ENCODE data around the gene MAFF.
"Not testable (repeated sequence)": the region's sequence is repeated elsewhere in the genome, so short reads cannot be mapped to it uniquely, and the experiment has no call there.

The MAFF gene

DNA sequence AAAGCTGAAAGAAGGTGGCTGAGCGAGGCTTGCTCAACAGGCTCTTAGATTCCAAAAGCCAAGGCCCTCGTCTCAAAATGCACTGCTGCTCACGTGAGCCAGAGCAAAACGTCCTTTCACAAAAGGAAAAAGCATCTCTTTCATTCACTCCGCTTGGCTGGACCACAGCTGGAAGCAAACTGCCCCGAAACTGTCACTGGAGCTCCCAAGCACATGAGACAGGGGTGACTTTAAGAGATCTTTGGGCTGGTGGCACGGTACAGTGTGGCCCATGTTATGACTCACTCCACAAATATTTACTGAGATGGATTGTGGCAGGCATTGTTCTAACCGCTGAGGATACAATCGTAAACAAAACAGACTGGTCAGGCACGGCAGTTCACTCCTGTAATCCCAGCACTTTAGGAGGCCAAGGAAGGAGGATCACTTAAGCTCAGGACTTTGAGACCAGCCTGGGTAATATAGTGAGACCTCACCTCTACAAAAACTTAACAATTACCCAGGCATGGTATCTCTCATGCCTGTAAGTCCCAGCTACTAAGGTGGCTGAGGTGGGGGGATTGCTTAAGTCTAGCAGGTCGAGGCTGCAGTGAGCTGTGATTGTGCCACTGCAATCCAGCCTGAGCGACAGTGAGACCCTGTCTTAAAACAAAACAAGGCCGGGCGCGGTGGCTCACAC, 23.7 kb upstream of the MAFF start:
- DNase-seq, result peak; percentile 28 to 47 (median 29)

DNA sequence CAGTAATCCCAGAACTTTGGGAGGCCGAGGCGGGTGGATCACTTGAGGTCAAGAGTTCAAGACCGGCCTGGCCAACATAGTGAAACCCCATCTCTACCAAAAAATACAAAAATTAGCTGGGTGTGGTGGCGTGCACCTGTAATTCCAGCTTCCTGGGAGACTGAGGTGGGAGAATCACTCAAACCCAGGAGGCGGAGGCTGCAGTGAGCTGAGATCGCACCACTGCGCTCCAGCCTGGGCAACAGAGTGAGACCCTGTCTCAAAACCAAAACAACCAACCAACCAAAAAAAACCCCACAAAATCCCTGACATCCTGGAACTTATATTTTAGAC, 23.2 kb upstream of the MAFF start:
- DNase-seq, result not testable (repeated sequence)

DNA sequence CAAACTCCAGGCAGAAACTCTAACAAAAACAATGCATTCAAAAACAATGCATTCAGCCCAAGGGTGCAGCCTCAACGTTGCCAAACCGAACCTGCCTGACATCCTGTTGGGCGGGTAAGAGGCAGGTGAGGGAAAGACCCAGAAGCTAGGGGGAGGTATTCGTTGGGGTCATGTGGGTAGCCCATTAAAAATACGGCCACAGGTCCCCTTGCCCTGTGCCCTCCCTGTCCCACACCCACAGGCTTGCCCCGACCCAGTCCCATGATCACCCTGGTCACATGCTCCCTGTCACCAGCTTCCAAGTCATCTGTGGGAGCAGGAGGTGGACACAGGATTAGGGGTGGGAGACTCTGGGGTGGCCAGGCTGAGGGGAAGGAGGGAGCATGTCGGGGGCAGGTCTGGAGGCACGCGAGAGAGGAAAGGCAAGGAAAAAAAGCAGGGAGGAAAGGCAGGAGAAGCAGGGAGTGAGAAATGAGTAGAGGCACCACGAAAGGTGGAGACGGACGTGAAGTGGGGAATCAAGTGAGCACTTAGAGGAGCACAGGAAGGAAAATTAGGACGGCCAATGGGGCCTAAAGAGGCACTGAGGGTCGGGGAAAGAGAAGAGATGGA, 20.8 kb upstream of the MAFF start:
- peak; percentile 77 to 91 (median 78) for DNase-seq

DNA sequence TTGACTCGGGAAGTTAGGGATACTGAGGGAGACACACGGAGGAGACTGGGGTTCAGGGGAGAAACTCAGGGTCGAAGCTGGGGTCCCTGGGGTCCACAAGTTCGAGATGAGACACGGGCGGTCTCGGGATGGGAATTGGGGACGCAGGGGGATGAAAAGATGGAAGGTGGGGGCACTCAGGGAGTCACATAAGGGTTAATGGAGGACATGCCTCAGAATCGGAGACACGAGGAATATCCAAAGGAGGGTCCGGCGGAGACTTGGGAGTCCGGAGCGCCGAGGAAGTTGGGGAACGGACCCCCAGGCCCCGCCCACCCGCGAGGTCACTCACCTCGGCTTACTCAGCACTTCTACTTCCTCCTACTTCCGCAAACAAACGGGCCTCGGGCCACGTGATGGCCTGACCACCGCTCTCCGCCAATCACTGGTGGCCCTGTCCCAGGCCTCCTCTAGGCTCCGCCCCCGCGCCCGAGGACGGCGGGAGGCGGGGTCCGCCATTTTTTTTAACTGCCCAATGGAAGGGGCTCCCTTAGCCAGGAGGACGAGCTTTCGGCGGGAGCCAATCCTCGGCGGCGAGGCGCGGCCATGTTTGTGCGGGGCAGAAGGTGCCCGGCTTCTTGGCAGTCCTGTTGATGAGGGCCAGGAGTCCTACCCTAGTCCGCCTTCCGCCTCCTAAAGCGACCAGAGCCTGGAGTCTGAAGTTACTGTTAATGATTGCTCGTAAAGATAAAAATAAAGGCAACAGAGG, 20.2 kb upstream of the MAFF start, which contains the start of gene PLA2G6:
TSS of gene PLA2G6 (minus strand) at position 378 of the 748 bp plus-strand sequence. CDS start 12,404 bp downstream, outside the sequence.
- DNase-seq, result peak; percentile 100

DNA sequence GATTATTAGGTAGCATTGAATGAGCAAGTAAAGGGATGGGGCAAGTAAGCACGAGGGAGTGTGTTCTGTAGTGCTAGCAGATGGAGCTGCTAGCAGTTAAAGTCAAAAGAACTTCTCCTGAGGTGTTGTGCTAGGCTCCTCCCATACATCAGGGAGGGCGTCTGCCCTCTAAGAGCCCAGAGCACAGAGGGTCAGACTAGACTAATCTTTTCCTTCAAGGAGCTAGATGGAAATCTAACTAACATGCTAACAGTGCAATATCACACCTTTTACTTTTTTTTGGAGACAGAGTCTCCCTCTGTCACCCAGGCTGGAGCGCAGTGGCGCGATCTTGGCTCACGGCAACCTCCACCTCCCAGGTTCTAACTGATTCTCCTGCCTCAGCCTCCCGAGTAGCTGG, 17.0 kb upstream of the MAFF start:
- DNase-seq, result no peak

DNA sequence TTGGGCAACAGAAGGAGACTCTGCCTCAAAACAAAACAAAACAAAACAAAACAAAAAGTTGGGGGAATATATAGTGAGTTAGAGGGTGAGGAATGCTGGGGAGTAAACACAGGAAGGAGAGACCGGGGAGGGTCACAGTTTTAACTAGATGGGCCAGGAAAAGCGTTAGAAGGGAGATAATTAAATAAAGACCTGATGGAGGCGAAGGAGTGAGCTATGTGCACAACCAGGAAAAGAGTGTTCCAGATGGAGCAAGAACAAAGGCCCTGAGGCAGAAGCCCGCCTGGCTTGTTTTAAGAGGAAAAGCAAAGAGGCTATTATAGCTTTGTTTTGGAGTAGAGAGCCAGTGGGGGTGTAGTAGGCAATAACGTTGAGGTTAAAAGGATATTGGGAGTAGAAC, 15.4 kb upstream of the MAFF start:
- DNase-seq, result no peak

DNA sequence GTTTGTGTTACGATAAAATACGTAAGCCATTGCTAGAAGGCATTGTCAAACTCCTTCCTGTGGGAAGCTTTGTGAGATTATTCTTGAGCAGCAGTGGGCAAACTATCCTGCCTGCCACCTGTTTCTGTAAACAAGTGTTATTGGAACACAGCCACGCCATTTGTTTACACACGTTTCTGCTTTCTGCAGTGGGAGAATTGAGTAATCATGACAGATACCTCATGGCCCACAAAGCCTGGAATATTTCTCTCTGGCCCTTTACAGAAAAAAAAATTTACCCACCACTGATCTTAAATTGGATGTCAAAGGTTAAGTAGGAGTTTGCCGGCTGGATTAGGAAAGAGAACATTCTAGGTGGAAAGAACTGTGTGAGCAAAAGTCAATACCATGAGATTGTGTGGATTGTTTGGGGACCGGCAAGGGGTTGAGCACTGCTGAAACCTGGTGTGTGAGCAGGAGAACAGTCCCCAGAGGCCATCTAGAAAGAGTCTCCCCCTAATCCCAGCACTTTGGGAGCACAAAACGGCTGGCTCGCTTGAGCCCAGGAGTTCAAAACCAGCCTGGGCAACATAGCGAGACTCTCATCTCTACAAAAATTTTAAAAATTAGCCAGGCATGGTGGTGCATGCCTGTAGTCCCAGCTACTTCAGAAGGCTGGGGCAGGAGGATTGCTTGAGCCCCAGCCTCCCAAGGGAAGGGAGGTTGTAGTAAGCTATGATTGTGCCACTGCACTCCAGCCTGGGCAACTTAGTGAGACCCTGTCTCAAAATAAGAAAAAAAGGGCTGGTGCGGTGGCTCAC, 14.2 kb upstream of the MAFF start:
- DNase-seq, result peak in 2 of 3 donors; percentile 44 to 49

DNA sequence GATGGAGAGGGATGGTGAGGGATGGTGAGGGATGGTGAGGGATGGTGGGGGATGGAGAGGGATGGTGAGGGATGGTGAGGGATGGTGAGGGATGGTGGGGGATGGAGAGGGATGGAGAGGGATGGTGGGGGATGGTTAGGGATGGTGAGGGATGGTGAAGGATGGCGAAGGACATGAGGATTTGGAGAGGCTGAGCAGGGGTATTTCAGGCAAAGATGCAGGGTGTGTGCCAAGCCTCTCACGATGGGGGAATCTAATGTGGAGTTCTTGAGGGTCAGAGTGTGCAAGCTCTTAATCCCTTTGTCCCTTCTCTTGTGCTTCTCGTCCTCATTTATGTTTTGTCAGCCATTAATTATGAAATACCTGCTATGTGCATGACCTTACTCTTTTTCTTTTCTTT, 12.7 kb upstream of the MAFF start:
- no peak for DNase-seq

DNA sequence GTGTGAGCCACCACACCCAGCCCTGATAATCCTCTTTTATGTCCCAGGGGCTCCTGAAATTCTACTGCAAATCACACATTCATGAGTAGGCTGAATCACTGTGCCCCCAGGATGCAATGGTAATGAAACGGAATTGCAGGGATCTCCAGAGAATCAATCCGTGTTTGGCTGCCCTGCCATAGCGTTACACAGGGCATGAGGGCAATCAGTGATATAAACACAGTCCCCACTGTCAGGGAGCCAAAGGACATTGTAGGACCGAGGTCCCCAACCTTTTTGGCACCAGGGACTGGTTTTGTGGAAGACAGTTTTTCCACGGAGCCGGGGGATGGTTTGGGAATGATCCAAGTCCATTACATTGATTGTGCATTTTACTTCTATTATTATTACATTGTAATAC, 11.2 kb upstream of the MAFF start:
- DNase-seq, result no peak

DNA sequence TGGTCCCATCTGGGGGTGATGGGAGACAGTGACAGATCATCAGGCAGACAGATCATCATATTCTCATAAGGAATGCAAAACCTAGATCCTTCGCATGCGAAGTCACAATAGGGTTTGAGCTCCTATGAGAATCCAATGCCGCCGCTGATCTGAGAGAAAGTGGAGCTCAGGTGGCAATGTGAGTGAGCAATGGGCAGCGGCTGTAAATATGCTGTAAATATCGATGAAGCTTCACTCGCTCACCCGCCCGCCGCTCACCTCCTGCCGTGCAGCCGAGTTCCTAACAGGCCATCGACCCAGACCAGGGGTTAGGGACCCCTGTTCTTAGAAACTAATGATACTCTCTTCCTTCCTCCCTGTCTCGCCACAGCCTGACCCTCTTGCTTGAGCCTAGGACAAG, 10.7 kb upstream of the MAFF start:
- no peak for DNase-seq

DNA sequence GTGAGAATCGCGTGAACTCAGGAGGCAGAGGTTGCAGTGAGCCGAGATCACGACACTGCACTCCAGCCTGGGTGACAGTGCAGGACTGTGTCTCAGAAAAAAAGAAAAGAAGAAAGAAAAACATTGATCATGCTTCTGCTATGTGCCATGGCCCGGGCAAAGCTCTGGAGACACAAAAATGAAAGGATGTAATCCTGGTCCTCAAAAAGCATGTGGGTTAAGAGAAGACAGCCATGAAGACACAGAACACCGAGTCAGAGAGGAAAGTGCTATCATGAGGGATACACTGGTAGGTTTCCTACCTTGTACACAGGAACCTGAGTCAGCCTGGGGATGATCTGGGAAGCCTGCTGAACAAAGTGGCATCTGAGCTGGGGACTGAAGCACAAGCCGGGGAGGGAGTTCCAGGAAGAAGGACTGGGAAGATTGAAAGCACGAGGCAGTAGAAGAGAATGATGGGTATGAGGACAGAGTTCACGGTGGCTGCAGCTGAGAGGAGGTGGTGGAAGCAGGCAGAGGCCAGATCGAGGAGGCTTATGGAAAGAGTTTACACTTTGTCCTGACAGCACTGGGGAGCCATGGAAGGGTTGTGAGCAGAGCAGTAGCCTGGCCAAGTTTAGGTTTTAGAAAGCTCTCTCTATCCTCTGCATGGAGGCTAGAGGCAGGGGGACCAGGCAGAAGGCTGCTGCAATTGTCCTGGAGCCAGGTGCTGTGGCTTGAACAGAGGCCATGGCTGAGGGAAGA, 9.9 kb upstream of the MAFF start:
- no peak for DNase-seq

DNA sequence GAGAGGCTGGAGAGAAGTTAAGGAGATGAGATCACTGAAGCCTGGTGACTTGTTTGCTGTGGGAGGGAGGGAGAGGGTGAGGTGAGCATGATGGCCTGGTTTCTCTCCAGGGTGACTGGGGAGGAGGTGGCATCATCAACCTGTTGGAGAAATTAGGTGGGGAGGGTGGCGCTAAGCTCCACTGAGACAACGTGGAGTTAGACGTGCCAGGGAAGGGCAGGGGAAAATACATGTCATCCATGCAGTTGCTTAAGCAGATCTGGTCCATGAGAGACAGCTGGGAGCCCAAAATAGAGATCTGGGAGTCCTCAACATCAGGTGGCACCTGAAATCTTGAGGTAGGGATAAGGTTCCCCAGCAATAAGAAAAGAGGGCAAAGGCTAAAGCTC, 9.3 kb upstream of the MAFF start:
- no peak for DNase-seq

DNA sequence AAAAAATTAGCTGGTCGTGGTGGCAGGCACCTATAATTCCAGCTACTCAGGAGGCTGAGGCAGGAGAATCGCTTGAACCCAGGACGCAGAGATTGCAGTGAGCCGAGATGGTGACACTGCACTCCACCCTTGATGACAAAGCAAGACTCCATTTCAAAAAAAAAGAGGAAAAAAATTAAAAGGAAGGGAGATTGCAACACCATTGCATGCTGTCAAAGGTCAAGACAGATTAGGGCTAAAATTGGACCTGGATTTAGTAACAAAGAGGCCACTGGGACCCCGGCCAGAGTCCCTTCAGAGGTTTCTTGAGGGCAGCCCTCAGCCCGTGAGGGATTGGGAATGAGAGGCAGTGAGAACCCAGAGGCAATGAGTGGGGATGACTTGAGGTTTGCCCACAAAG, 8.2 kb upstream of the MAFF start:
- peak; percentile 62 to 82 (median 78) for DNase-seq

DNA sequence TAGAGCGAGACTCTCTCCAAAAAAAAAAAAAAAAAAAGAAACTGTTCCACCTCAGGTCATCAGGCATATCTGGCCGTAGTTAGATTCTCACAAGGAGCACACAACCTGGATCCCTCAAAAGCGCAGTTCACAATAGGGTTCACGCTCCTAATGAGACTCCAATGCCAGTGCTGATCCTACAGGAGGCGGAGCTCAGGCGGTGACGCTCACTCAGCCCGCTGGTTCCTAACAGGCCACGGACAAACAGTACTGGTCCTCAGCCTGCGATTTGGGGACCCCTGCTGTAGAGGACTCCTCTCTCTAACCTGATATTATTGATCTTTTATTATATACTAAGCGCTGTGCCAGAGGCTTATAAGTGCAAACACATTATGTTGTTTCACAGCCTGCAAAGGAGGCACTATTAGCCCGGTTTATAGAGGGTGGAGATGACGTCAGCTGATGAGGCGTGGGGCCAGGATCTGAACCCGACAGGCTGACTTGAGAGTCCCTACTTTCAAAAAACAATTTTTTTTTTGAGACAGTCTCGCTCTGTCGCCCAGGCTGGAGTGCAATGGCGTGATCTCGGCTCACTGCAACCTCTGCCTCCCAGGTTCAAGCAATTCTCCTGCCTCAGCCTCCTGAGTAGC, 4.9 kb upstream of the MAFF start:
- no peak for DNase-seq

DNA sequence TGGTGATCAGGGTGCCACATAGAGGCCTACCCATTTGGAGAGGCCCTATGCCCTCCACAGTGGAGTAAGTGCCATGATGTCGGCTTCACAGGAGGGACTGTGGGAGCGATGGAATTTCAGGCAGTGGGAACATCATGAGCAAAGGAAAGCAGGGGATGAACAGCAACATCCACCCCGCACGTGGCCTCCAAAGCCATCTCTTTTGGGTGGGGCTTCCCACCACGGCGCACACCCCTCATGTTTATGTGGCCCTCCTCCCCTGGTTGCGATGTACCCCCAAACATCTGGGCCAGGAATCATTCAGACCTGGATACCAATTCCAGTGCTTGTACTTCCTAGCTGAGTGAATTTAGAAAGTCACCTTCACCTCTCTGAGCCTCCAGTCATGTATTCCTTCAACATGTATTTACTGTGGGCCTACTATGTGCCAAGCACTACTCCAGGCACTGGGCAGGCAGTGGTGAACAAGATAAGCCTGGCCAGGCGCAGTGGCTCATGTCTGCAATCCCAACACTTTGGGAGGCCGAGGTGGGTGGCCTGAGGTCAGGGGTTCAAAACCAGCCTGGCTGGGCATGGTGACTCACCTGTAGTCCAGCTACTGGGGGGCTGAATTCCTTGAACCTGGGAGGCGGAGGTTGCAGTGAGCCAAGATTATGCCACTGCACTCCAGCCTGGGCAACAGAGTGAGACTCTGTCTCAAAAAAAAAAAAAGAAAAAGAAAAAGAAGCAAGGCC, 1.8 kb upstream of the MAFF start:
- no peak for DNase-seq

DNA sequence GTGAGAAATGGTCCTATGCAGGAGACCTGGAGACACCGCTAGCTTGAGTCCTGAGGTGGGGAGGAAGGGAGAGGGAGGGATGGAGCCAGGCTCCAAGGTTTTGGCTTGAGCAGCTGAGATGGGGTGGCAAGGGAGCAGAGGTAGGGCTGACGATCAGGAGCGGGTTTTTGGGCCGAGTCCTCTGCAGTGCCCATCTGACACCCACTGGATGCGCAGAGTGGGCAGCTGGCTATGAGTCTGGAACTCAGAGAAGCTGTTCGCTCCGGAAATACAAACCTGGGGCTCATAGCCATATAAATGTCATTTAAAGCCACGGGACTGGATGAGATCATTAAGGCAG, 453 bp upstream of the MAFF start:
- DNase-seq, result no peak

DNA sequence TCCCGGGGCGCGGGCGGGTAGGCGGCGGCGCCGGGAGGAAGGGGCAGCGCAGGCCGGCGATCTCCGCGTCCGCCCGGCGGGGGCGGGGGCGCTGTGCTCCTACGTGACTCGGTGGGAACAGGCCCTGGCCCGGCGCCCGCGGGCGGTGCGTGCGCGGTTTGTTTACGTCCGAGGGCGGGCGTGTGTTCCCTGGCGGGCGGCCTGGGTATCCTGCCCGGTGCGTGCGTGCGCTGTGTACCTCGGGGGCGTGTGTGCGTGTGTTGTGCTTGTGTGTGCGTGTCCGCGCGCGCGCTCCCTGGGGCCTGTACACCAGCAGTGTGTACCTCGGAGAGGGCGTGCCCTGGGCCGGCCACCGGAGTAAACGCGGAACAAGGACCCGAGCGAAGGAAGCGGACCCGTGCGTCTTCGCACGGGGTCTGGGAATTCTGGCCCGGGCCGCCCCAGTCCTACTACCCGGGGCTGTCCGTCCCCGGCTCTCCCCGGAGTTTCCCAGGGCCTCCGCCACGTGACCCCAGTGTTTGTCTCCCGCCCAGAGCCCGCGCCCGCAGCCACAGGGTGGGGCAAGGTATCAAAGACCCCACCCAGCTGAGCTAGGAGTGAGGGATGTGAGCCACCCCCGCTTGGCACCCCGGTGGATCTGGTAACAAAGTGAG, 769 bp downstream of the MAFF start:
- DNase-seq, result peak; percentile 88 to 94 (median 89)

DNA sequence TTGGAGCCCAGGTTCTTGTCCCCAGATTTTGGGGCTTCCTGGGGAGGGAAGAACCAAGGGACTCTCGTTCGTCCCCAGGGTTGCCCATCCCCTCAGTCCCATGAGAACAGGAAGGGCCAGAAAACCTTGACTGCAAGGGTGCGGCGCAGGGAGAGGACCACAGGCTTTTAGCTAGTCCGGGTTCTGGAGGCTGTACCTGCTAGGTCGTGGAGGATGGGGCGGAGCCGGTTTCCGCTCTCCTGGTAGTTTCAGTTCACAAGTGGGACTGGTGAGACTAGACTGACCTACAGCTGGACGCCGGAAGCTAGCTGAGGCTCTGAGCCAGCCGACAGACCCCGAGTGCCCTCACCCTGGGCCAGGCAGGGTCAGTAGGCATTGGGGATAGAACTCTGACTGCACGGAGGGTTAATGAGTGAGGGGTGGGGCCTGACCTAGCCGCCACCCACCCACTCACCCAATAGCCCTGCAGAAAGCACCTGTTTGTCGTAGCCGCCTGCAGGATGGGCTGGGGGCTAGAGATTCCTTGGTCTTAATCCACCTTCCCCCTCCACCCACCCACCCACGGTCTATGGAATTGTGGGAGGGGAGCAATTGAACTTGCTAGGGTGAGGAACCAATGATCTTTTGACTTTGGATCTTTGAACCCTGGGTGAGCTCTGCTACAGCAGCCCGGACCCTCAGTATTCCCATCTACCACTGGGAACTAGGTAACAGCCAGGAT, 1.5 kb downstream of the MAFF start:
- peak in 2 of 3 donors; percentile 43 to 58 for DNase-seq

DNA sequence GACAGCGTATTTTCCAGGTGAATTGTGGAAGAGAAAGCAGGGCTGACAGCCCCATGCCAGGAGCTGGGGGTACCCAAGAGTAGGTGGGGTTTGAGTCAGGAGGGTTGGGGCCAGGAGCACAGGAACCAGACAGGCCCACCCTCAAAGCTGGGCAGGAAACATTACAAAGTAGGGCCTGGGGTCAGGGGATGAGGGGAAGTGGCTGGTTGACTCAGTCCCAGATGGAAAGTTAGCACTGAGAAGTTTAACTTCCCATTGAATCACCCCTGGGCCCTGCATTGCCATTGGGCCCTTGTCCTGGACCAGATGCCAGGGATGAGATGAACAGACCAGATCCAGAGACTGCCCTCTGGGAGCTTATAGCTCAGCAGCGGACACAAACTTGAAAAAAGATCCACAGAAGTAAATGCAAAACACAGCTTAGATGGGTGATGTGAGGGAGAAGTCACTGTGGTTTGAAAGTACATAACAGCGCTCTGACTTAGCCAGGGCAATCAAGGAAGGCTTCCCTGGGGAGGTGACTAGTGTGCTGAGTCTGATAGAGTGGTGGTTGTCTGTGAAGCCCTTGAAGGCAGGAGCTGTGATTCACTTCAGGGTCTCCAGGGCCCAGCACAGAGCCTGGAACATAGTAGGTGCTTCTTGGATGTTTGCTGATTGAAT, 2.2 kb downstream of the MAFF start:
- DNase-seq, result peak; percentile 78 to 86 (median 82)

DNA sequence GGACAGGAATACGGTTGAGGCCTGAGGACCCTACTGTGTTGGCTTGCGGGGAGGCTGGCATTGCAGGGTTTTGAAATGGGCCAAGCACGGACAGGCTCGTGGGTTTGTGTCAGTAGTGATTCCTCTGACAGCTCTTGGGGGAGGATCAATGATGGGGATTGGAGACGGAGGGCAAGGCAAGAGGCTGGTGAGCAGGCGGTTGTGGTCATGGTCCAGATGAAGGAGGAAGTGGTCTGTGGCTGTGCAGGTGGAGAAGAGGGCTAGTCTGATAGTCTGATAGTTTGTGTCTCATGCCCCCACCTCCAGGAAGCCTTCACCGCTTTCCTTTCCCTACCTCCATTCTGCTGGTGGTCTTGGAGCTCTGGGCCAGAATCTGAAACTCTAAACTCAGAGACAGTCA, 3.0 kb downstream of the MAFF start:
- DNase-seq, result peak in 1 of 3 donors; percentile 32

Data from suppressor macrophage treated with lipopolysaccharide for 1 hour (primary cell).